Colonic mucosa (tissue), 4 donors: ENCODE data around the gene RACK1. TPM values are rescaled to one million over a fixed set of nuclear protein-coding genes. Genes with fewer than 3 reads are reported as not detected.

Source experiments
- DNase-seq: peaks from one replicate; pipeline ENCODE4 v3.0.0-alpha.2; 2020
- H3K27ac ChIP-seq: fragments of 200-600 bp; one replicate; pipeline ENCODE4 v1.8.0; 2021
- H3K27me3 ChIP-seq: fragments of 200-600 bp; one replicate; pipeline ENCODE4 v1.8.0; 2021
- H3K36me3 ChIP-seq: fragments of 200-600 bp; one replicate; pipeline ENCODE4 v1.8.0; 2021
- H3K4me1 ChIP-seq: fragments of 200-600 bp; one replicate; pipeline ENCODE4 v1.8.0; 2021; ENCODE audit warnings: mild to moderate bottlenecking
- H3K4me3 ChIP-seq: fragments of 200-600 bp; one replicate; pipeline ENCODE4 v1.8.0; 2021
- H3K9ac ChIP-seq, 2 donors: one replicate each; pipeline ENCODE4 v1.7.0; 2013; ENCODE audit warnings: control low read depth in 2 of 2, low read depth in 2 of 2, low read length in 2 of 2
- H3K9me3 ChIP-seq: fragments of 200-600 bp; one replicate; pipeline ENCODE4 v1.8.0; 2021
- intact Hi-C: fragments of 100-400 bp; cut with DNase I; formaldehyde crosslinking; loops from one replicate; pipeline ENCODE4 v1.14.1; 2022
- total RNA-seq, 2 donors: library from RNA; stranded (reverse); fragmentation: NEBNext Ultra II Directional in 1 of 2; extraction: Animal tissue kit (Norgen Biotek cat#: 25700) in 1 of 2; gene quantifications; one replicate each; pipeline ENCODE4 v1.2.1, GENCODE V29; 2021
- TF ChIP-seq, protein P1 (sequence below): fragments of 200-600 bp; IDR thresholded peaks from one replicate; pipeline ENCODE4 v1.8.0; 2022; ENCODE audit warnings: antibody characterized with exemption, mild to moderate bottlenecking
- donor health status: healthy.
- donor health status: DM: no; HTN: no; CAD: no.
- donor health status: DM: no; HTN: no; CAD: no.

Gene RACK1
- total RNA-seq, 2 donors from 2014 or later, result 1,252 to 1,403 TPM

DNA sequence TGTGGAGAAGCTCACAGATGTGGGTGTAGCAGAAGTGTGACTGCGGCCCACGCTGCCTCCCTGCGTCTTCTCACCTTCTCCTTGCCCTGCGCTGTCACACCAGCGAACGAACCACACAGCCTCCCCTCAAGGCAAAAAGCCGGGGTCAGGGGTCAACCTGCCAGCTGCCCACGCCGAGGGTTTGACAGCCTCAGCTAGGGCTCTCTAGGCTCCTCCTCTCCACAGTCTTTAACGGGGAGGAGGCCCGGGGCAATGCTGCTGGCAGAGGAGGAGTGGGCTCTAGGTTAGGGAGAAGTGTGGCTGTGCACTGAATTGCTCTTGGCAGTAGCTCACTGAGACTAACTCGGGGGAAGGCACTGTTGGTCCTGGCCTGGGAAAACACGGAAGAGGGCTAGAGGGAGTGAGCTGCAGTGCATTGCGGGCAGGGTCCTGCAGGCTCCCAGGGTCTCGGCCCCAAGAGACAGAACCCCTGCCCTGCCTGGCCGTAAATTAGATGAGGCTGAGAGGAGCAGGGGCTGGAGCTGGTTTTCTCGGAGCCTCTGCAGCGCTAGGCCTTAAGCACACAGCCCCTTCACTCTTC is 21.5 kb upstream of the RACK1 start:
- no peaks in the 10 kb centered on the region for H3K9me3 ChIP-seq
- no peaks in the 10 kb centered on the region for H3K36me3 ChIP-seq
- H3K4me3 ChIP-seq, result no peak overlapping the region
- H3K27ac ChIP-seq, result no peak overlapping the region
- DNase-seq, result no peak
- no peaks in the 10 kb centered on the region for H3K27me3 ChIP-seq
- H3K4me1 ChIP-seq, result no peaks in the 10 kb centered on the region
- intact Hi-C loops, result loop anchor here (10.0 kb wide), 1 partner anchor 80 kb away; no protein-coding TSS in a partner anchor
- TF ChIP-seq, protein P1, sequence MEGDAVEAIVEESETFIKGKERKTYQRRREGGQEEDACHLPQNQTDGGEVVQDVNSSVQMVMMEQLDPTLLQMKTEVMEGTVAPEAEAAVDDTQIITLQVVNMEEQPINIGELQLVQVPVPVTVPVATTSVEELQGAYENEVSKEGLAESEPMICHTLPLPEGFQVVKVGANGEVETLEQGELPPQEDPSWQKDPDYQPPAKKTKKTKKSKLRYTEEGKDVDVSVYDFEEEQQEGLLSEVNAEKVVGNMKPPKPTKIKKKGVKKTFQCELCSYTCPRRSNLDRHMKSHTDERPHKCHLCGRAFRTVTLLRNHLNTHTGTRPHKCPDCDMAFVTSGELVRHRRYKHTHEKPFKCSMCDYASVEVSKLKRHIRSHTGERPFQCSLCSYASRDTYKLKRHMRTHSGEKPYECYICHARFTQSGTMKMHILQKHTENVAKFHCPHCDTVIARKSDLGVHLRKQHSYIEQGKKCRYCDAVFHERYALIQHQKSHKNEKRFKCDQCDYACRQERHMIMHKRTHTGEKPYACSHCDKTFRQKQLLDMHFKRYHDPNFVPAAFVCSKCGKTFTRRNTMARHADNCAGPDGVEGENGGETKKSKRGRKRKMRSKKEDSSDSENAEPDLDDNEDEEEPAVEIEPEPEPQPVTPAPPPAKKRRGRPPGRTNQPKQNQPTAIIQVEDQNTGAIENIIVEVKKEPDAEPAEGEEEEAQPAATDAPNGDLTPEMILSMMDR, result no peak
- H3K9ac ChIP-seq, result no peak overlapping the region

DNA sequence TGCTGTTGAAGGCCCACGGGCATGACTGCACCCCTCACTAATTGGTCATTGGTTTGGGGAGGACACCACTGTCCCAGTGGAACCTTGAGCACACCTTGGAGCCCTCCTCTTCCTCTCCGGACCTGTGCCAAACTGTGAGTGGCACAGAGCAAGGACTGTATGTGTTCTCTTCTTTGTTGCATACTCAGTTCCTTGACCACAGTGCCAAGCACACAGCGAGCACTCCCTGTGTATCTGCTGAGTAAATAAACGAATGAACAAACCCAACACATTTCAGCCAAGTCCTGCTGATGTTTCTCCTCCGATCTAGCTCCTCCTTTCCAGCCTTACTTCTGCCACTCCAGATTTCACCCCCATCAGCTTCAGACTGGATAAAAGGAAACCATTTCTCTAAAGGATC is 19.9 kb upstream of the RACK1 start:
- Histone ChIP-seq H3K36me3 (no peaks in the 10 kb centered on the region), H3K9me3 (no peaks in the 10 kb centered on the region), H3K9ac (no peak overlapping the region), H3K4me3 (no peak overlapping the region), H3K27me3 (no peaks in the 10 kb centered on the region), H3K4me1 (no peaks in the 10 kb centered on the region), H3K27ac (no peak overlapping the region)
- TF ChIP-seq, protein P1, result no peak
- intact Hi-C loops, result loop anchor here (10.0 kb wide), 1 partner anchor 79 kb away; no protein-coding TSS in a partner anchor
- DNase-seq, result no peak

DNA sequence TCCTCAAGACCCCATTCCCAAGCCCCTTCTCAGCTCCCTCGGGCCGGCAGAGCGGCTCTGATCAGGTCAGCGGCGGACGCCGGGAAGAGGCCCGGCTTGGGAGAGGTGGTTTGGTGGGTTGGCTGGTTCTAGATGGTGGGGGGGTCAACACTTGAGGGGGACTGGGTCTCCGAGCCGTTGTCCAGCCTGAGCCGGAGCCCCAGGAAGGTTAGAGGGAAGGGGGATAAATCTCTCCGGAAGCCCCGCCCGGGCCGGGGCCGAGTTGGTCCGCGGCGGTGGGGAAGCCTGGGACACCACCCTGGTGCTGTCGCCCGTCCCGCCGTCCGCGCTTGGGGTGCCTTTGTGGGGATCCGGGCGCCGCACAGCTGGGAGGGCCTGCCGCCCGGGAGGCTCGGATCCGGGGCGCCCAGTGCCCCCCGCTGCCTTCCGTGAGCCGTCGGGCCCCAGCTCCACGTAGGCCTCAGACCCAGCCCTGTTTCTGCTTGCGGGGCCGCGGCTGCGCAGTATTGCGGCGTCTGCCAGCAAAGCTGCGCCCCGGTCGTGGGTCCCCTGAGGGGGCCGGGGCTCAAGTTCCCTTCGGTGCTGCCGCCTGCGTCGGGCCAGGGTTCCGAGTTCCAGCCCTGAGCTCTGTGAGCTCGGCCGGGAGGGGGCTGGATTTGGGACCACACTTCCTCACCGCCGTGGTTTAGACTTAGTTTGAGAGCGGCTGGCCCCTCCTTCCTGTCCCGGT is 17.8 kb upstream of the RACK1 start:
- H3K4me3 ChIP-seq, result peak overlapping the region; percentile 95
- intact Hi-C loops, result loop anchor here (10.0 kb wide), 1 partner anchor 77 kb away; no protein-coding TSS in a partner anchor
- H3K9me3 ChIP-seq, result no peaks in the 10 kb centered on the region
- H3K27me3 ChIP-seq, result no peaks in the 10 kb centered on the region
- H3K9ac ChIP-seq, result peak overlapping the region; percentile 99
- H3K4me1 ChIP-seq, result no peaks in the 10 kb centered on the region
- peak; percentile 84 for DNase-seq
- no peaks in the 10 kb centered on the region for H3K36me3 ChIP-seq
- TF ChIP-seq, protein P1, result no peak
- H3K27ac ChIP-seq, result peak overlapping the region; percentile 100

DNA sequence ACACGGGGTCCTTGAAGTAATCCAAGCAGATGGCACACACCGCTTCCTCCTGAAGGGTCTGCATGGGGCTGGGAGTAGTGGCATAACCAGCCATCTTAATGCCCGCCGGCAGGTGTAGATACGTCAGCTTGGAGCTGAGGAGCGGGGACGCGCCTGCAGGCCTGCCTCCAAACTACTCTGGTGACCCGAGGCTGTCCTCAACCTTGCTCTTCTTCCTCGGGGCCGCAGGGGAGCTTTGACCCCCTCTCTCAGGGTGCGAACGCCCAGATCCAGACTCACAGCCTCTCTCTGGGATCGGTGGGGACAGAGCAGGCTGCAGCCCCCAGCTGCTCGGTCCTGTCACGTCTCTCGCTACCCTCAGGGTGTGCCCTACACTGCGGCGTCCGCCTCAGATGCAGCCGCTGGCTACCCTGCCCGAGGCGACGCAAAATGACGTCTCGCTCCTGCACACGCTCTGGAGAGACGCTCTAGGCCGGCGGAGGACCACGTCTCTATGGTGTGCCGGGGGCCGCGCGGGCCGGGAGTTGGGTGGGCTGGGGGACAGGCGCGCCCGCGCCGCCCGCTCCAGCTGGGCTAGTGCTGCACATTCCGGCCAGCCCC is 17.1 kb upstream of the RACK1 start, which contains the start of gene TRIM52:
Gene TRIM52 (minus strand): TSS at position 424 of the 600 bp plus-strand sequence. CDS start 330 bp downstream, at position 94.
- peak; percentile 94 for DNase-seq
- H3K27ac ChIP-seq, result peak within 1 kb of the TSS; percentile 100
- peak within 1 kb of the TSS; percentile 95 for H3K4me3 ChIP-seq
- H3K36me3 ChIP-seq, result no peaks in the 10 kb centered on the region
- peak within 1 kb of the TSS; percentile 99 for H3K9ac ChIP-seq
- H3K9me3 ChIP-seq, result no peaks in the 10 kb centered on the region
- H3K4me1 ChIP-seq, result no peaks in the 10 kb centered on the region
- intact Hi-C loops, result loop anchor here (10.0 kb wide), 1 partner anchor 76 kb away; no protein-coding TSS in a partner anchor
- TF ChIP-seq, protein P1, result no peak
- H3K27me3 ChIP-seq, result no peaks in the 10 kb centered on the region

DNA sequence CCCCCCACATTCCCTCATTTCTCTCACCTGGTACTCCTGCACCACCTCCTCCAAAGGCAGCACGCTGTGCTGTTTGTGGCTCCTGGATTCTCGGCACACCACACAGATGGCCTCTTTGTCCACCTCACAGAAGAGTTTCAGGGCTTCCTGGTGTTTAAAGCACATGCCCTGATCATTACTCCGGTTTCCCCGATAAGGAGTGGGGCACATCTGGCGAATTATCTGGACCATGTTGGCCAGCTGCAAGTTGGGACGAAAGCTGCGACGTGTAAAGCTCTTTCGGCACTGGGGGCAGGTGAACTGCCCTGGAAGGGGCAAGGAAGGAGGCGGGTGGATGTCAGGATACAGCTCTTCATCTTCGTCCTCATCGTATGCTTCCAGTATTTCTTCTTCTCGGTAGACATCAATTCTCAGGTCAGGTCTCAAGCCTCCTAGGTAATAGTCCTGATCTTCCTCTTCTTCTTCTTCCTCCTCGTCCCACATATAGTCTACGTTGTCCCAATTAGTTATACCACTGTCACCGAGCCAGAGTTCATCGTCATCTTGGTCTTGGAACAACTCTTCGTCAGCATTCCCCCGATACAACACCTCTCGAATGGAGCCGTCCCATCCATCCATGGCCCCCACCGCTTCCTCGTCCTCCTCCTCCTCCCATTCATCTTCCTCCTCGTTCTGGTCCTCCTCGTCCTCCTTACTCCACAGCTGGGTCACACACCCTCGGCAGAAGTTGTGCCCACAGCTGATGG is 16.4 kb upstream of the RACK1 start:
- Histone ChIP-seq H3K27ac (peak overlapping the region; percentile 100), H3K9ac (peak overlapping the region; percentile 99), H3K27me3 (no peaks in the 10 kb centered on the region), H3K9me3 (no peaks in the 10 kb centered on the region), H3K4me3 (peak overlapping the region; percentile 95), H3K4me1 (no peaks in the 10 kb centered on the region), H3K36me3 (no peaks in the 10 kb centered on the region)
- TF ChIP-seq, protein P1, result no peak
- no peak for DNase-seq
- intact Hi-C loops, result loop anchor here (10.0 kb wide), 1 partner anchor 75 kb away; no protein-coding TSS in a partner anchor
